CD4-positive, alpha-beta T cell (primary cell): ENCODE measurements around the gene CALML5. TPM values are rescaled to one million over a fixed set of nuclear protein-coding genes. Genes with fewer than 3 reads are reported as not detected.

Source experiments
- ATAC-seq: fragments of 200-7000 bp; cut with Tn5 transposase; one replicate; pipeline ENCODE4 v1.10.0; 2022; ENCODE audit warnings: mild to moderate bottlenecking; ENCODE audit not compliant: poor library complexity
- CTCF ChIA-PET: fragments of 350-600 bp; sonication (Branson Sonifier 250); formaldehyde crosslinking; loops from one replicate; lab custom pipeline; 2021; ENCODE audit warnings: antibody characterized with exemption, inconsistent platforms; lab: Charles Lee
- POLR2A ChIA-PET: fragments of 350-600 bp; sonication (Branson Sonifier 250); formaldehyde crosslinking; loops from one replicate; lab custom pipeline; 2021; ENCODE audit warnings: antibody characterized with exemption, inconsistent platforms; lab: Charles Lee
- DNase-seq, 14 experiments: peaks; one replicate each; pipeline ENCODE4 v3.0.0-alpha.2; 2013 to 2020; ENCODE audit warnings: mixed read lengths in 2 of 14
- H3K27ac ChIP-seq, 2 donors: one replicate each; pipeline versions ENCODE4 v1.5.1 to v1.7.0; 2013; ENCODE audit warnings: low read length in 2 of 2, low read depth in 1 of 2, mild to moderate bottlenecking in 1 of 2
- H3K27me3 ChIP-seq, 2 experiments: 1 replicate in 1 of 2; 2 replicates in 1 of 2; pipeline versions ENCODE4 v1.6.1 to v1.7.0; 2013; ENCODE audit warnings: low read length in 2 of 2, control low read depth in 1 of 2, mild to moderate bottlenecking in 1 of 2, moderate library complexity in 1 of 2; ENCODE audit not compliant: insufficient read depth in 2 of 2, control insufficient read depth in 1 of 2
- H3K36me3 ChIP-seq: one replicate; pipeline ENCODE4 v1.6.1; 2013; ENCODE audit warnings: low read length, control low read depth; ENCODE audit not compliant: insufficient read depth
- H3K4me1 ChIP-seq: one replicate; pipeline ENCODE4 v1.6.1; 2013; ENCODE audit warnings: low read length, control low read depth; ENCODE audit not compliant: insufficient read depth
- H3K4me3 ChIP-seq: one replicate; pipeline ENCODE4 v1.5.1; 2013; ENCODE audit warnings: mild to moderate bottlenecking, low read length, moderate library complexity
- H3K9me3 ChIP-seq, 2 experiments: 1 replicate in 1 of 2; 2 replicates in 1 of 2; pipeline versions ENCODE4 v1.6.1 to v1.7.0; 2013; ENCODE audit warnings: low read length in 2 of 2, mild to moderate bottlenecking in 2 of 2, control low read depth in 1 of 2, moderate library complexity in 1 of 2; ENCODE audit not compliant: control insufficient read depth in 1 of 2, insufficient read depth in 1 of 2
- H3K27ac Mint-ChIP-seq: one replicate; pipeline ENCODE4 v1.8.0; 2020; ENCODE audit warnings: mixed read lengths
- H3K27me3 Mint-ChIP-seq: one replicate; pipeline ENCODE4 v1.8.0; 2021; ENCODE audit warnings: mixed read lengths
- H3K36me3 Mint-ChIP-seq: one replicate; pipeline ENCODE4 v1.8.0; 2021; ENCODE audit warnings: low read depth, mixed read lengths
- H3K4me1 Mint-ChIP-seq: one replicate; pipeline ENCODE4 v1.8.0; 2021; ENCODE audit warnings: low read depth, mixed read lengths
- H3K4me3 Mint-ChIP-seq: one replicate; pipeline ENCODE4 v1.8.0; 2020; ENCODE audit warnings: mild to moderate bottlenecking, mixed read lengths
- H3K9me3 Mint-ChIP-seq: one replicate; pipeline ENCODE4 v1.8.0; 2020; ENCODE audit warnings: mixed read lengths
- CTCF ChIP-seq: fragments of 200-600 bp; IDR thresholded peaks from one replicate; pipeline ENCODE4 v1.8.0; 2022; ENCODE audit warnings: antibody characterized with exemption, mild to moderate bottlenecking
- intact Hi-C, 2 experiments: fragments of 100-400 bp; cut with DNase I in 1 of 2; cut with micrococcal nuclease in 1 of 2; formaldehyde crosslinking; loops; one replicate each; pipeline versions ENCODE4 v1.15.1 to v1.9.0; 2023 to 2025; cut with DNase I, micrococcal nuclease
- total RNA-seq, 174 experiments: library from RNA in 2 of 174; stranded (reverse) in 2 of 174; gene quantifications; one replicate each; pipeline ENCODE4 v1.2.3 and lab custom pipeline; 2021 to 2026

The CALML5 gene
- total RNA-seq, 2 experiments from 2014 or later: not detected

- ChIA-PET POLR2A (interaction anchor here (1.0 to 1.8 kb wide), 2 partner anchors 15 to 16 kb away, joined by 5 read pairs; no protein-coding TSS in a partner anchor), CTCF (no interaction called here)
- Histone ChIP-seq H3K4me1 (no peaks in the 10 kb centered on the region), H3K27ac (no peak overlapping the region), H3K36me3 (peaks cover 3% of the 10 kb centered on the region), H3K9me3 (peaks cover 0 to 4% of the 10 kb centered on the region in 2 experiments), H3K27me3 (no peaks in the 10 kb centered on the region), H3K4me3 (no peak overlapping the region)
- ATAC-seq (no peak), DNase-seq (no peak)
- Mint-ChIP-seq H3K4me3 (no peak overlapping the region), H3K27ac (no peak overlapping the region), H3K9me3 (no peaks in the 10 kb centered on the region), H3K4me1 (peaks cover 8% of the 10 kb centered on the region), H3K36me3 (peaks cover 12% of the 10 kb centered on the region), H3K27me3 (no peaks in the 10 kb centered on the region)
- intact Hi-C loops: no loop called here
- no peak for TF ChIP-seq CTCF
Observed at GRCh38 chr10:5462841-5463293, 36.5 kb downstream of the CALML5 start.

- H3K27ac ChIP-seq: no peak overlapping the region
Observed at GRCh38 chr10:5461914-5462840, 37.2 kb downstream of the CALML5 start.

GRCh38 chr10:5461203-5461588 lies 38.2 kb downstream of the CALML5 start:
- POLR2A ChIA-PET: interaction anchor here (0.5 to 0.9 kb wide), 3 partner anchors 14 to 493 kb away, joined by 3 to 5 read pairs (median 3); no protein-coding TSS in a partner anchor
- no peaks in the 10 kb centered on the region for H3K27me3 ChIP-seq
- no peaks in the 10 kb centered on the region for H3K27me3 Mint-ChIP-seq

More at GRCh38 chr10:5461914-5462840, 37.2 kb downstream of the CALML5 start:
- POLR2A ChIA-PET: interaction anchor here (0.5 to 1.8 kb wide), 5 partner anchors 15 to 492 kb away, joined by 3 to 5 read pairs (median 3); partner anchors contain the start of gene TASOR2
- Histone ChIP-seq H3K9me3 (no peaks in the 10 kb centered on the region), H3K4me3 (no peak overlapping the region), H3K4me1 (no peaks in the 10 kb centered on the region), H3K36me3 (peaks cover 3% of the 10 kb centered on the region), H3K27me3 (no peaks in the 10 kb centered on the region)
- TF ChIP-seq CTCF: no peak
- H3K27ac Mint-ChIP-seq: no peak overlapping the region
- CTCF ChIA-PET: interaction anchor here (1.1 to 1.5 kb wide), 2 partner anchors 20 to 161 kb away, joined by 3 to 4 read pairs; no protein-coding TSS in a partner anchor
- no peaks in the 10 kb centered on the region for H3K27me3 Mint-ChIP-seq
- H3K36me3 Mint-ChIP-seq: peaks cover 15% of the 10 kb centered on the region
- peaks cover 12% of the 10 kb centered on the region for H3K4me1 Mint-ChIP-seq
- DNase-seq (no peak), ATAC-seq (no peak)
- H3K9me3 Mint-ChIP-seq: no peaks in the 10 kb centered on the region
- intact Hi-C loops: no loop called here
- H3K4me3 Mint-ChIP-seq: no peak overlapping the region

More at GRCh38 chr10:5461203-5461588, 38.2 kb downstream of the CALML5 start:
- Histone ChIP-seq H3K4me1 (no peaks in the 10 kb centered on the region), H3K36me3 (peaks cover 8% of the 10 kb centered on the region), H3K27ac (no peak overlapping the region), H3K9me3 (no peaks in the 10 kb centered on the region), H3K4me3 (no peak overlapping the region)
- DNase-seq (no peak), ATAC-seq (no peak)
- Mint-ChIP-seq H3K36me3 (peaks cover 21% of the 10 kb centered on the region), H3K27ac (no peak overlapping the region), H3K4me1 (peaks cover 12% of the 10 kb centered on the region), H3K9me3 (no peaks in the 10 kb centered on the region), H3K4me3 (no peak overlapping the region)
- intact Hi-C loops: no loop called here
- CTCF ChIA-PET: interaction anchor here (1.1 to 1.5 kb wide), 2 partner anchors 19 to 162 kb away, joined by 3 to 4 read pairs; no protein-coding TSS in a partner anchor
- no peak for TF ChIP-seq CTCF
